Heart left ventricle (tissue), 16 donors: ENCODE data around the gene GALM. TPM values are rescaled to one million over a fixed set of nuclear protein-coding genes. Genes with fewer than 3 reads are reported as not detected.
A peak's percentile ranks its signal among the peaks of the same experiment; 100 is the strongest.

Experiments used
- ATAC-seq, 4 donors: fragments of 200-7000 bp; cut with Tn5 transposase; one replicate each; pipeline ENCODE4 v1.9.1; 2020 to 2022; ENCODE audit warnings: moderate library complexity in 4 of 4, mild to moderate bottlenecking in 3 of 4, moderate number of reproducible peaks in 1 of 4
- DNase-seq, 5 donors: peaks; one replicate each; pipeline ENCODE4 v3.0.0-alpha.2; 2020
- H3K27ac ChIP-seq, 12 donors: fragments of 200-600 bp; sonication (generic) in 4 of 12; one replicate each; pipeline versions ENCODE4 v1.5.0 to v1.8.0; 2016 to 2022; ENCODE audit warnings: mild to moderate bottlenecking in 2 of 12
- H3K27me3 ChIP-seq, 9 donors: fragments of 200-600 bp; sonication (generic) in 2 of 9; one replicate each; pipeline versions ENCODE4 v1.5.1 to v1.8.0; 2016 to 2022; ENCODE audit warnings: mild to moderate bottlenecking in 3 of 9
- H3K36me3 ChIP-seq, 9 donors: fragments of 200-600 bp; sonication (generic) in 2 of 9; one replicate each; pipeline versions ENCODE4 v1.5.0 to v1.8.0; 2018 to 2022; ENCODE audit warnings: mild to moderate bottlenecking in 2 of 9
- H3K4me1 ChIP-seq, 12 donors: fragments of 200-600 bp; sonication (generic) in 4 of 12; one replicate each; pipeline versions ENCODE4 v1.5.0 to v1.8.0; 2016 to 2022; ENCODE audit warnings: mild to moderate bottlenecking in 3 of 12
- H3K4me3 ChIP-seq, 12 donors: fragments of 200-600 bp; sonication (generic) in 4 of 12; one replicate each; pipeline versions ENCODE4 v1.5.0 to v1.8.0; 2017 to 2022; ENCODE audit warnings: mild to moderate bottlenecking in 9 of 12, moderate library complexity in 4 of 12
- H3K9me3 ChIP-seq, 12 donors: fragments of 200-600 bp; sonication (generic) in 4 of 12; one replicate each; pipeline versions ENCODE4 v1.5.0 to v1.8.0; 2016 to 2022; ENCODE audit warnings: mild to moderate bottlenecking in 1 of 12
- CTCF ChIP-seq, 12 donors: fragments of 200-600 bp; sonication (generic) in 4 of 12; IDR thresholded peaks; one replicate each; pipeline versions ENCODE4 v1.5.0 to v1.8.0; 2018 to 2022; ENCODE audit warnings: antibody characterized with exemption in 12 of 12, mild to moderate bottlenecking in 5 of 12
- POLR2A ChIP-seq, 2 donors: fragments of 450-650 bp; IDR thresholded peaks; one replicate each; pipeline ENCODE4 v1.6.1; 2017; ENCODE audit warnings: antibody characterized with exemption in 2 of 2, mild to moderate bottlenecking in 2 of 2, moderate library complexity in 2 of 2
- WGBS, 4 donors: extraction: QIAGEN DNeasy Blood & Tissue Kit in 2 of 4; methylation state at CpG; one replicate each; pipeline versions ENCODE4 v1.1.5 to v1.1.7; 2013 to 2018; 5-methylcytosine and 5-hydroxymethylcytosine counted together
- intact Hi-C, 10 donors: fragments of 100-400 bp; cut with DNase I; formaldehyde crosslinking; loops; one replicate each; pipeline versions ENCODE4 v1.11.1 to v1.14.2; 2022
- polyA plus RNA-seq, 2 donors: library from polyadenylated mRNA; stranded (reverse); fragments of 200-250 nt; gene quantifications; one replicate each; pipeline ENCODE4 v1.2.3, GENCODE V29; 2013
- total RNA-seq, 9 donors: library from RNA; depleted of rRNA in 2 of 9; stranded (reverse); fragments of >200 nt in 2 of 9; fragmentation: NEBNext Ultra II Directional in 3 of 9; extraction: Animal tissue kit (Norgen Biotek cat#: 25700) in 3 of 9; gene quantifications; one replicate each; pipeline versions ENCODE4 v1.1.0 to v1.2.4, GENCODE V29; 2016 to 2023
- donor health status: ischemic (EF 13 %, LVEDD 7.1; RV severe dilation, severe dysfunction).
- donor health status: healthy with polysubstance abuse.
- donor health status: DM: no; HTN: yes; CAD: no.
- donor health status: DM: no; HTN: no; CAD: no.
- donor health status: ischemic (EF 25% LVEDD 6.9; RV normal size, moderate dysfunction).
- donor health status: ischemic (EF 25% LVEDD 5.7; RV mildly dilated, moderate dysfunction).
- donor health status: healthy.
- donor health status: DM: yes; HTN: yes; CAD: no.
- donor health status: ischemic (EF 35%, LVEDD 5.7; RV mildly dilated, moderate dysfunction).
- donor health status: nonischemic (EF 11% LVEDD 7.7; RV severe dilation, severe dysfunction).
- donor health status: DM: yes; HTN: yes; CAD: no.
- donor health status: PGD.
- donor health status: ischemic (EF 29% LVEDD 5.4; RV normal size, mild dysfunction).
- donor health status: nonischemic (EF 23%, LVEDD 6.1; RV moderate dilation, normal function).

GALM gene
- total and polyA plus RNA-seq, 11 donors: 6.3 to 25.3 (median 11.9) TPM

DNA sequence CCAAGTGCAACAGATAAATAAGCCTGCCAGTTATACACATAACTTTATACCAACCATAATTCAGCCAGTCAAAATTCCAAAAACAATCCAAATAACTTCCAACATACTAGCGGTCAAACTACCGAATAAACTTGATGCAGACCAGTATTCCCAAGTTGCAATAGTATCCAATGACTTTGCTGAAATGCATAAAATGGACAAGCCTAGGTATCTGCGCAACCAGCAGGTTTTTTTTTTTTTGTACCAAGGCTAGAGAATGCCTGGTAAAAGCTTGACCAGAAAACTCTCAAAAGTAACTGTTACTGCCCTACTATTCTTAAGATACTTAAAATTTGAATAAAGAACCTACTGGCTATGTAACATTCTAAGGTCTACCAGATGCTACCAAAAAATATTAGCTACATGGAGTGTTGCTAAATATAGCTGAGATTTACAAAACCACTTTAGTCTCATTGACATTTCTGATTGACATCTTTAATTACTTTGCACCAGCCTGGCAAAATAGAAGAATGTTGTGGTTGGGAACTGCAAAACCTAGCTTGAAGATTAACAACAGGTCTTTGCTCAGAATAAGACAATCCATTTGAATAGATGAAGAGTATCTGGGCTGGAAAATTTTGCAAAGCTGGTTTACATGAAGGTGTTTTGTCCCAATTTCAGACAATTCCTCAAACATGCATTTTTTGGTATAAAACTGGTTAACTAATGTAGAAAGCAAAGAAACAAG, 77.9 kb downstream of the GALM start:
- H3K9me3 ChIP-seq: peaks cover 0 to 5% (median 0%) of the 10 kb centered on the region in 12 donors
- no peaks in the 10 kb centered on the region for H3K27me3 ChIP-seq
- H3K27ac ChIP-seq: peak overlapping the region in 2 of 12 donors; percentile 3 to 36
- H3K4me1 ChIP-seq: peaks cover 0 to 64% (median 27%) of the 10 kb centered on the region in 12 donors
- no peak for ATAC-seq
- 77 to 88% (median 80%) methylated on average over 3 of the region's 3 CpGs for WGBS, 4 donors
- peaks cover 0 to 86% (median 71%) of the 10 kb centered on the region in 9 donors for H3K36me3 ChIP-seq
- no peak for DNase-seq
- intact Hi-C loops: loop anchor here in 9 of 10 donors (1.0 to 10.0 kb wide), 8 partner anchors 14 to 427 kb away; partner anchors contain the start of gene HNRNPLL (in 2 of the 9)
- TF ChIP-seq POLR2A (IDR thresholded peaks at IDR 0.05): no peak
- no peak for TF ChIP-seq CTCF (IDR thresholded peaks at IDR 0.05)
- H3K4me3 ChIP-seq: no peak overlapping the region

GRCh38 chr2:38744399-38744780, 78.5 kb downstream of the GALM start:
- Histone ChIP-seq H3K36me3 (peaks cover 0 to 89% (median 71%) of the 10 kb centered on the region in 9 donors), H3K27ac (peak overlapping the region in 1 of 12 donors; percentile 36), H3K4me3 (no peak overlapping the region), H3K27me3 (no peaks in the 10 kb centered on the region), H3K4me1 (peaks cover 0 to 70% (median 32%) of the 10 kb centered on the region in 12 donors), H3K9me3 (peaks cover 0 to 2% (median 0%) of the 10 kb centered on the region in 12 donors)
- intact Hi-C loops: loop anchor here in 8 of 10 donors (1.0 to 10.0 kb wide), 7 partner anchors 14 to 427 kb away; partner anchors contain the start of gene HNRNPLL (in 2 of the 8)
- DNase-seq (no peak), ATAC-seq (no peak)
- 28 to 43% (median 30%) methylated on average over 2 of the region's 2 CpGs for WGBS, 4 donors
- TF ChIP-seq CTCF (IDR thresholded peaks at IDR 0.05) (no peak), POLR2A (IDR thresholded peaks at IDR 0.05) (no peak)

- H3K4me3 ChIP-seq: no peak overlapping the region
Observed at GRCh38 chr2:38745267-38745666, 79.4 kb downstream of the GALM start.

More at GRCh38 chr2:38745267-38745666, 79.4 kb downstream of the GALM start:
- peak overlapping the region in 1 of 12 donors; percentile 36 for H3K27ac ChIP-seq
- peaks cover 0 to 91% (median 70%) of the 10 kb centered on the region in 9 donors for H3K36me3 ChIP-seq
- 82 to 89% (median 89%) methylated on average over 9 of the region's 9 CpGs for WGBS, 4 donors
- TF ChIP-seq POLR2A (IDR thresholded peaks at IDR 0.05): no peak
- TF ChIP-seq CTCF (IDR thresholded peaks at IDR 0.05): no peak
- intact Hi-C loops: loop anchor here in 1 of 10 donors (10.0 kb wide), 1 partner anchor 420 kb away; no protein-coding TSS in a partner anchor
- ATAC-seq (no peak), DNase-seq (no peak)
- peaks cover 0 to 74% (median 39%) of the 10 kb centered on the region in 12 donors for H3K4me1 ChIP-seq
- H3K9me3 ChIP-seq: no peaks in the 10 kb centered on the region
- no peaks in the 10 kb centered on the region for H3K27me3 ChIP-seq
